ENCODE data around the gene NUDT19. TPM values are rescaled to one million over a fixed set of nuclear protein-coding genes. Genes with fewer than 3 reads are reported as not detected.

The NUDT19 gene
- total RNA-seq, 1 experiment from 2014 or later: 6.1 TPM

DNA sequence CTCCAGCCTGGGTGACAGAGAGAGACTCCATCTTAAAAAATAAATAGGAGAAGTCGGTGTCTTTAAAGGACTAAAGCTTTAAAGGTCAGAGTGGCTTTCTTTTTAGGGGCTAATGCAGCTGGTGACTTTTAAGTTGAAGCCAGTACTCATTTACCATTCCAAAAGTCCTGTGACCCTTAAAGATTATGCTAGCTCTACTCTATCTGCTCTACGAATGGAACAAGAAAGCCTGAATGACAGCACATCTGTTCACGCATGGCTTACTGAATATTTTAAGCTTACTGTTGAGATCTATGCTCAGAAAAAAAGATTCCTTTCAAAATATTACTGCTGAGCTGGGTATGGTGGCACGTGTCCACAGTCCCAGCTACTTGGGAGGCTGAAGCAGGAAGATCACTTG is 44.3 kb downstream of the NUDT19 start:
- no peak overlapping the region for H2AFZ ChIP-seq (ENCODE audit: low read length)
- Mint-ChIP-seq H3K4me1 (no peaks in the 10 kb centered on the region), H3K4me3 (no peak overlapping the region), H3K27ac (no peak overlapping the region), H3K9me3 (no peaks in the 10 kb centered on the region), H3K36me3 (ENCODE audit: insufficient read depth in 1 of 3, low read depth in 3 of 3) (no peaks in the 10 kb centered on the region), H3K27me3 (ENCODE audit: low read depth) (peaks cover 3% of the 10 kb centered on the region; the same call in 1 of the 2 replicates)
- H3K18ac ChIP-seq (ENCODE audit: insufficient read length, low read depth, low read length): no peak overlapping the region
- H2BK20ac ChIP-seq (ENCODE audit: low read depth, low read length, poor library complexity, severe bottlenecking): no peak overlapping the region
- H3K56ac ChIP-seq (ENCODE audit: insufficient read length, low read depth, low read length): no peak overlapping the region
- H3K27me3 ChIP-seq (ENCODE audit: insufficient read depth, low read length): no peaks in the 10 kb centered on the region; the same call in 1 of the 2 replicates
- H3K4ac ChIP-seq (ENCODE audit: low read depth, low read length): no peak overlapping the region
- H2AK5ac ChIP-seq (ENCODE audit: insufficient read length, low read length): no peak overlapping the region
- H3T11ph ChIP-seq (ENCODE audit: low read length): no peak overlapping the region
- H3K27ac ChIP-seq (ENCODE audit: insufficient read length, low read depth, low read length): no peak overlapping the region
- H3K23me2 ChIP-seq (ENCODE audit: insufficient read length, low read depth, low read length, poor library complexity, severe bottlenecking): no peaks in the 10 kb centered on the region
- H3K9ac ChIP-seq (ENCODE audit: extremely low read depth, insufficient read length, low read length): no peak overlapping the region
- H2BK120ac ChIP-seq (ENCODE audit: low read depth, low read length, poor library complexity, severe bottlenecking): no peak overlapping the region
- no peaks in the 10 kb centered on the region for H3K4me1 ChIP-seq (ENCODE audit: insufficient read depth, low read length)
- TF ChIP-seq, protein P1, sequence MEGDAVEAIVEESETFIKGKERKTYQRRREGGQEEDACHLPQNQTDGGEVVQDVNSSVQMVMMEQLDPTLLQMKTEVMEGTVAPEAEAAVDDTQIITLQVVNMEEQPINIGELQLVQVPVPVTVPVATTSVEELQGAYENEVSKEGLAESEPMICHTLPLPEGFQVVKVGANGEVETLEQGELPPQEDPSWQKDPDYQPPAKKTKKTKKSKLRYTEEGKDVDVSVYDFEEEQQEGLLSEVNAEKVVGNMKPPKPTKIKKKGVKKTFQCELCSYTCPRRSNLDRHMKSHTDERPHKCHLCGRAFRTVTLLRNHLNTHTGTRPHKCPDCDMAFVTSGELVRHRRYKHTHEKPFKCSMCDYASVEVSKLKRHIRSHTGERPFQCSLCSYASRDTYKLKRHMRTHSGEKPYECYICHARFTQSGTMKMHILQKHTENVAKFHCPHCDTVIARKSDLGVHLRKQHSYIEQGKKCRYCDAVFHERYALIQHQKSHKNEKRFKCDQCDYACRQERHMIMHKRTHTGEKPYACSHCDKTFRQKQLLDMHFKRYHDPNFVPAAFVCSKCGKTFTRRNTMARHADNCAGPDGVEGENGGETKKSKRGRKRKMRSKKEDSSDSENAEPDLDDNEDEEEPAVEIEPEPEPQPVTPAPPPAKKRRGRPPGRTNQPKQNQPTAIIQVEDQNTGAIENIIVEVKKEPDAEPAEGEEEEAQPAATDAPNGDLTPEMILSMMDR (conservative IDR thresholded peaks at IDR 0.05): no peak
- no peaks in the 10 kb centered on the region for H3K79me1 ChIP-seq (ENCODE audit: insufficient read depth, low read depth, low read length, poor library complexity, severe bottlenecking)
- H4K8ac ChIP-seq (replicated peaks; ENCODE audit: insufficient read length, low read depth, low read length): no peak overlapping the region
- no peak overlapping the region for H3K23ac ChIP-seq (ENCODE audit: insufficient read length, low read depth, low read length)
- no peak overlapping the region for H4K91ac ChIP-seq (ENCODE audit: insufficient read length, low read depth, low read length)
- H4K5ac ChIP-seq (ENCODE audit: insufficient read length, low read depth, low read length): no peak overlapping the region
- no peak overlapping the region for H3K4me2 ChIP-seq (ENCODE audit: insufficient read depth, insufficient read length, low read length)
- no peak overlapping the region for H3K14ac ChIP-seq (ENCODE audit: insufficient read depth, low read length)
- H4K20me1 ChIP-seq (ENCODE audit: control insufficient read depth, insufficient read depth, insufficient read length): no peaks in the 10 kb centered on the region
- no peak overlapping the region for H2BK12ac ChIP-seq (ENCODE audit: insufficient read length, low read depth, low read length)
- H3K79me2 ChIP-seq (ENCODE audit: insufficient read depth, low read length): no peaks in the 10 kb centered on the region
- DNase-seq: no peak
- no peak overlapping the region for H2BK15ac ChIP-seq (ENCODE audit: low read depth, low read length)
- WGBS (ENCODE audit: extremely low coverage, insufficient read length, low lambda C conversion rate): no CpG with 5 or more reads among the region's 4 CpGs
- H2BK5ac ChIP-seq (ENCODE audit: insufficient read length, low read length): no peak overlapping the region
- H3K9me3 ChIP-seq (ENCODE audit: control insufficient read depth, low read depth, low read length): no peaks in the 10 kb centered on the region
